Medulla oblongata (tissue), 1 donor: ENCODE results near the gene EGFL7.

Experiments
- DNase-seq: peaks from one replicate; pipeline ENCODE4 v3.0.0-alpha.2; 2015; ENCODE audit errors: extremely low spot score

The EGFL7 gene

GRCh38 chr9:136659861-136660784 is 2.6 kb upstream of the EGFL7 start:
- DNase-seq, result no peak

GRCh38 chr9:136660971-136661550 is 1.7 kb upstream of the EGFL7 start:
- DNase-seq, result no peak

- no peak for DNase-seq
Measured at GRCh38 chr9:136661641-136662325, 933 bp upstream of the EGFL7 start.

GRCh38 chr9:136662326-136662655 is 425 bp upstream of the EGFL7 start:
- DNase-seq, result no peak

GRCh38 chr9:136664000-136664915 is 1.5 kb downstream of the EGFL7 start:
- no peak for DNase-seq

- no peak for DNase-seq
Measured at GRCh38 chr9:136665111-136665703, 2.5 kb downstream of the EGFL7 start.

GRCh38 chr9:136665704-136666371 is 3.1 kb downstream of the EGFL7 start:
- no peak for DNase-seq

- no peak for DNase-seq
Measured at GRCh38 chr9:136666372-136667213, 3.9 kb downstream of the EGFL7 start.

GRCh38 chr9:136667214-136667939 is 4.7 kb downstream of the EGFL7 start:
- DNase-seq, result no peak

- no peak for DNase-seq
Measured at GRCh38 chr9:136667940-136668760, 5.4 kb downstream of the EGFL7 start.

- DNase-seq, result no peak
Measured at GRCh38 chr9:136668983-136669790, 6.5 kb downstream of the EGFL7 start.

- DNase-seq, result no peak
Measured at GRCh38 chr9:136669791-136670464, 7.2 kb downstream of the EGFL7 start.

GRCh38 chr9:136670576-136671253 is 8.0 kb downstream of the EGFL7 start:
- no peak for DNase-seq

- no peak for DNase-seq
Measured at GRCh38 chr9:136671254-136671614, 8.5 kb downstream of the EGFL7 start.

- DNase-seq, result no peak
Measured at GRCh38 chr9:136671646-136672430, 9.1 kb downstream of the EGFL7 start.
